HG03432 (cell line): Measurements from ENCODE around the gene EPHB6.

Experiments
- ATAC-seq: cut with Tn5 transposase; IDR thresholded peaks from one replicate; pipeline ENCODE4 v1.9.1; 2021; ENCODE audit warnings: mild to moderate bottlenecking, moderate library complexity; ENCODE audit not compliant: unreplicated experiment

The EPHB6 gene

GRCh38 chr7:142894112-142894984, 39.5 kb downstream of the EPHB6 start:
- no peak for ATAC-seq

DNA sequence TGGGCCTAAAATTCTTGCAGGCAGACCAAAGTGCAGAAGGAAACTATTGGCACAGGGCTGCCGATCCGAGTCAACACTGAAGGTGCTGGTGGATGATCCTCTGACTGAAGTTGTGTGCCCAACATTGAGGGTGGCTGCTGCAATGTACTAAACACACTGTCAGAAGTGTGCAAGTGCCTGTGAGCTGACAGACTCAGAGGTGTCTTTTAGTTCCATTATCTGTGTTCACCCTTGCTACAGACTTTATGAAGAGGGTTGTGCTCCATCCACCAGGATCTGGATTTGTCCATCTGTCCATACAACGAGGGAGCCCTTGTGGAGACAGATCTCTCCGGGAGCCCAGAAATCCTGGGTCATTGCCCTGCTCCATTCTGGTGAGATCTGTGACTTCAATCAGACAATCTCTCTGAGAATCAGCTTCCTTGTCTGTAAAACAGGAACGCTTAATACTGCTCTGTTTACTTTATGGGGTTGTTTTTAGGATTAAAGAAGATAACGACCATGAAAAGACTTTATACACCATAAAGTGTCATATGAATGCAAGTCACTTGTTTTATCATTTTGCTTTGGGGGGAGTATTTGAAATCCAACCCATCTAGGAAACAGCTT, 40.2 kb downstream of the EPHB6 start:
- ATAC-seq: no peak

GRCh38 chr7:142896151-142896550, 41.3 kb downstream of the EPHB6 start:
- ATAC-seq: no peak

DNA sequence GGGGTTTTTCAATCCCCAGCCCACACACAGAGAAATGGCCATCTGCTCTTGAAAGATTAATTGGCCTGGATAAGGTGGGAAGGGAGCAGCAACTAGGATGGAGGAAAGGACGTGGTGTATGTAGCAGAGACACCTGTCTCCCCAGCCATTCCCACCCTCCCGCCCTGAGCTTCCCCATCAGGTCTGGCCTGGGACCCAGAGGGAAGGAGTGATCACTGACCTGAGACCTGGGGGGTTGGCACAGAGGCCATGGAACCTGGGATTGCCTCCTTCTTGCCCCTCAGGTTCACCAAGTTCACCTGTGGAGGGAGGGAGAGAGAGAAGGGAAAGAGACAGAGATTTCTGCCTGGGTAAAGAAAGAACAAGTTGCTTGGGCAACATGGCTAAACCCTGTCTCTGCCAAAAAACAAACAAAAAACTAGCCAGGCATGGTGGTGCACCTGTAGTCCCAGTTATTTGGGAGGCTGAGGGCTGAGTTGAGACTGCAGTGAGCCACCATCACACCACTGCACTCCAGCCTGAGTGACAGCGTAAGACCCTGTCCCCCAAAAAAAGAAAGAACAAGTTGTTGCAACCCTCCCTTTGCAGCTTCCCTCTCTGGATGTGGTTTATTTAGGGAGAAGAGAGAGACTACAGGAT, 42.0 kb downstream of the EPHB6 start:
- no peak for ATAC-seq

DNA sequence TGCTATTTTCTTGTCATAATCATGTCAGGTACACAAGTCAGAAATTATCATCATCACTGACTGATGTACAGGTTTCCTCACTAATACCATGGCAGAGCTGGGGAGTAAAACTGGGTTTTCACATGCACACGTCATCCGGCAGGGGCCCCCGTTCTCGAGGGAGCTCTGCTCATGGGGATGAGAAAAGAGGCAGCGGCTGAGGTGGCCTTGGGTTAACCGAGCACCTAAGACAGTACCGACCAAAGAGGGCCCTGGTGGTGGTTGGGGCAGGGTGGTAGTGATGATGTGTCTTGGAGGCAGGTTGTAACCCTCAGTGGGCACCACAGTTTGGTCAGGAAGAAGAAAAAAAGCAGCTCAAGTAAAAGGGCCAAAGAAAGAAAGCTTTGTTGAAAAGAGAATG, 42.8 kb downstream of the EPHB6 start:
- no peak for ATAC-seq

- no peak for ATAC-seq
Measured at GRCh38 chr7:142898377-142899170, 43.7 kb downstream of the EPHB6 start.

DNA sequence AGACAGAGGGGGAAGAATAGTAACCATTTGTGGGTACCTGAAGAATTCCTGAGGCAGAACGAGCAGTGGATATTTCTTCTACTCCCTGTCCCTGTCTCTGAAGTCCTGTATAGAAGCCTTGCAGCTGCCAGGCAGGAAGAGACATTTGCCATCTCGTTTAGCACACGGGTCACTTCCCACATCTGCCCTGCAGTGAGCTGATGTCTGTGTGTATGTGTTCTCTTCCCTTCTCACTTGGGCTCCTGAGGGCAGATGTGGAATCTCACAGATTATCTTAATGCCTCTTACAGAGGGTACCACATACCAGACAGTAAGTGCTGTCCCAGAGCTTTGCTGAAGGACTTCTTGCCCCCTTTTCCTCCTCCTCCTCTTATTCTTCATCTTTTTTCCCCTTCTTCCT, 44.8 kb downstream of the EPHB6 start:
- ATAC-seq: no peak

GRCh38 chr7:142901426-142902259, 46.8 kb downstream of the EPHB6 start:
- no peak for ATAC-seq

GRCh38 chr7:142904128-142904527, 49.3 kb downstream of the EPHB6 start:
- ATAC-seq: no peak

DNA sequence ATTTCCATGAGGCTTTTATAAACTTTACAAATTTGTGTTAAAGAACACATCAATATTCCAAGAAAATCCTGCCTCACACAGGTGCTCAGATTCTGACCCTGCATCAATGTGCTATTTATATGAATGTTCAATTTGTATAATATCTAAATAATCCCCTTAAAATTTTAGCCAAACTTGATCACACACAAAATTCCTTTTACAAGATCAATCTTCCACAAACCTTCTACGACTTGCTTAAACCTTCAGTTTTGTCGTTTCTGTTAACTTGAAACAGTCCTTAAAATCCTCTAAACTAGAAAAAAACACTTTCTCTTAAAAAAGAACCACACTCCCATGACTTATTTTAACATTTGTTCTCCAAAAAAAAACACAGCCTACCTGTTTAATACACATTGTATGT, 50.9 kb downstream of the EPHB6 start:
- ATAC-seq: no peak

GRCh38 chr7:142906643-142907042, 51.8 kb downstream of the EPHB6 start:
- ATAC-seq: no peak

GRCh38 chr7:142908290-142908689, 53.4 kb downstream of the EPHB6 start:
- ATAC-seq: no peak

GRCh38 chr7:142908921-142909890, 54.3 kb downstream of the EPHB6 start:
- ATAC-seq: no peak

DNA sequence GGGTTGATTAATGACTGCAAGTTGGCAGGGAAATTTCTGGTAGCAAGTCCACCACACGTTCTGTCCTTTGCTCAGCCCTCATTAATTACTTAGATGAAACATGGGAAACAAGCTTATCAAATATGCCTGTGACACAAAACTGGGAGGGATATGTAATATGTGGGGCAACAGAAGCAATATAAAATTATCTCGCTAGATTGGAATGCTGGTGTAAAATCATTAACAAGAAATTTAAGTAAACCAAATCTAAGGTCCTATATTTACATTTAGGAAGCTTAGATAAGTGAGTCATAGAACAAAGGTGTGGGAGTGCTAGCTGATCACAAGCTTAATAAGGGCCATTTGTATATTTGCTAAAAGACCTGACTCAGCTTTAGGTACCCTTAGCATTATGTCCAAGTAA, 55.2 kb downstream of the EPHB6 start:
- ATAC-seq: no peak

- no peak for ATAC-seq
Measured at GRCh38 chr7:142910481-142910880, 55.6 kb downstream of the EPHB6 start.

DNA sequence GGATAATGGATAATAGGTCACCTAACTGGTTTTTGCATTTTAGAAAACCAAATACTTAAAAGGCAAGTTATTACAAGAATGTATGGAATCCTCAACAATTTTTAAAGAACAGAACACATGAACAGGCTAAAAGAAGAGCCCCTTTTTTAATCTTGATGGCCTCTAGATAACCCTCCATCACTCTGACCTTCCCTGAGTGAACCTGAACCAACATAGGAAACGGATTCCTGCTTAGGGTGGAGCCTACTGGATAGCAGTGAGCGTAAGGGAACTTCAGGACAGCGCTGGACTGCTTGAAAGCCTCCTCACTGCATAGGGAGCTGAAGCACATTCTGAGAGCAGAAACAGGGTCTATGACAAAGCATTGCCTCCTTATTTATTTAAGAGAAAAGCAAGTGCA, 58.2 kb downstream of the EPHB6 start:
- ATAC-seq: no peak

- ATAC-seq: no peak
Measured at GRCh38 chr7:142913566-142913965, 58.7 kb downstream of the EPHB6 start.

DNA sequence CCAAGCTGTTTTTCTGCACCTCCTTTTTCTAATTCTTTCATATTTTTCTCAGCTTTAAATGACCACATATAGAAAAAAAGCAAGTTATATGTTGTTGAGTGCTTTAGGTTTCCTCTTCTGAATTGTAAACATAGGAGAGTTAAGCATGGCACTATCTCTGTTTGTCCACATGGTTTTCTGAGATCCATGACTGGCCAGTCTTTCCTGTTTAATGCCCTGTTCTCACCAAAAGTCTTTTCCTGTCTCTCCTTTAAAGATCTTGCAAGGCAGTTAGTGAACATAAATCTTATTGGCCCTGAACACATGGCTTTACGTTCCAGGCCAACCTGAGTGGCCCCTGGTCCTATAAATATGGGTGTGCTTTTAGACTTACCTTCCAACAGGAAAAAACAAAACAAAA, 59.2 kb downstream of the EPHB6 start:
- no peak for ATAC-seq

GRCh38 chr7:142915315-142915714, 60.4 kb downstream of the EPHB6 start:
- ATAC-seq: no peak
